Fibroblast of villous mesenchyme (primary cell): ENCODE data around the gene DCN. TPM values are rescaled to one million over a fixed set of nuclear protein-coding genes. Genes with fewer than 3 reads are reported as not detected.

ENCODE experiments used
- DNase-seq: peaks from one replicate; pipeline ENCODE4 v3.0.0-alpha.2; 2010; ENCODE audit warnings: low read depth
- H3K4me3 ChIP-seq: 2 replicates; pipeline ENCODE4 v1.5.1; 2011; ENCODE audit warnings: low read depth, mild to moderate bottlenecking, low read length
- CTCF ChIP-seq: IDR thresholded peaks from 2 replicates; pipeline ENCODE4 v1.5.1; 2012; ENCODE audit warnings: low read depth, mild to moderate bottlenecking, low read length; ENCODE audit not compliant: insufficient read depth
- total RNA-seq: library from RNA; depleted of rRNA; stranded (reverse); fragments of >200 nt; gene quantifications from 2 replicates; pipeline ENCODE4 v1.2.3, GENCODE V29; 2012

The DCN gene
- total RNA-seq, 1 donor, result 125 TPM

- no peak overlapping the region for H3K4me3 ChIP-seq
- no peak for TF ChIP-seq CTCF
- DNase-seq, result peak; percentile 59
Measured at GRCh38 chr12:91119089-91119488, 63.5 kb downstream of the DCN start.

GRCh38 chr12:91113621-91114020 lies 69.0 kb downstream of the DCN start:
- DNase-seq, result no peak
- no peak for TF ChIP-seq CTCF

GRCh38 chr12:91111366-91112325 lies 71.0 kb downstream of the DCN start, which contains the start of gene LUM:
Gene LUM, minus strand, starts transcription at chr12:91111494. Its CDS starts 2,515 bp downstream, at chr12:91108979.
- peak; percentile 95 for DNase-seq
- no peak for TF ChIP-seq CTCF
- H3K4me3 ChIP-seq, result peak within 1 kb of the TSS; percentile 65

More at GRCh38 chr12:91113621-91114020, 69.0 kb downstream of the DCN start:
- no peak overlapping the region for H3K4me3 ChIP-seq

GRCh38 chr12:91110311-91110924 lies 72.2 kb downstream of the DCN start:
- peak overlapping the region; percentile 65 for H3K4me3 ChIP-seq
- no peak for DNase-seq
- no peak for TF ChIP-seq CTCF

- H3K4me3 ChIP-seq, result peak overlapping the region; percentile 65
- DNase-seq, result no peak
- TF ChIP-seq CTCF, result no peak
Measured at GRCh38 chr12:91109581-91110310, 72.9 kb downstream of the DCN start.

- DNase-seq, result peak; percentile 86
Measured at GRCh38 chr12:91109148-91109564, 73.5 kb downstream of the DCN start.

More at GRCh38 chr12:91109148-91109564, 73.5 kb downstream of the DCN start:
- TF ChIP-seq CTCF, result peak; percentile 74
- peak overlapping the region; percentile 65 for H3K4me3 ChIP-seq
